Fibroblast of lung (primary cell): ENCODE data around the gene SERPINA10. TPM values are rescaled to one million over a fixed set of nuclear protein-coding genes. Genes with fewer than 3 reads are reported as not detected.

Source experiments
- DNase-seq, 2 donors: peaks; one replicate each; pipeline versions ENCODE4 v3.0.0 to v3.0.0-alpha.2; 2010; ENCODE audit warnings: low read depth in 2 of 2
- H2AFZ ChIP-seq: 2 replicates; pipeline ENCODE4 v1.5.1; 2012; ENCODE audit warnings: low read length, control low read depth, inconsistent platforms
- H3K27ac ChIP-seq: 2 replicates; pipeline ENCODE4 v1.5.1; 2011; ENCODE audit warnings: low read length, control low read depth; ENCODE audit not compliant: insufficient read depth
- H3K27me3 ChIP-seq: 2 replicates; pipeline ENCODE4 v1.5.1; 2011; ENCODE audit warnings: mild to moderate bottlenecking, low read length; ENCODE audit not compliant: control insufficient read depth, insufficient read depth
- H3K36me3 ChIP-seq: 2 replicates; pipeline ENCODE4 v1.5.1; 2011; ENCODE audit warnings: low read length; ENCODE audit not compliant: control insufficient read depth, insufficient read depth
- H3K4me1 ChIP-seq: 2 replicates; pipeline ENCODE4 v1.5.1; 2011; ENCODE audit warnings: low read length; ENCODE audit not compliant: control insufficient read depth, insufficient read depth; ENCODE audit errors: extremely low read depth
- H3K4me2 ChIP-seq: 2 replicates; pipeline ENCODE4 v1.5.1; 2011; ENCODE audit warnings: low read length, control low read depth; ENCODE audit not compliant: insufficient read depth; ENCODE audit errors: extremely low read depth
- H3K4me3 ChIP-seq, 4 experiments: fragments of 200-600 bp in 1 of 4; sonication (generic) in 1 of 4; replicated peaks in 1 of 4; 2 replicates each; pipeline ENCODE4 v1.5.1; 2011 to 2016; ENCODE audit warnings: low read length in 4 of 4, low read depth in 3 of 4, mild to moderate bottlenecking in 3 of 4, control low read depth in 2 of 4, inconsistent platforms in 1 of 4, mixed read lengths in 1 of 4; ENCODE audit not compliant: insufficient read depth in 1 of 4; ENCODE audit errors: control extremely low read depth in 1 of 4
- H3K79me2 ChIP-seq: 2 replicates; pipeline ENCODE4 v1.5.1; 2012; ENCODE audit warnings: mild to moderate bottlenecking, low read length, inconsistent platforms; ENCODE audit not compliant: control insufficient read depth, insufficient read depth
- H3K9ac ChIP-seq: 2 replicates; pipeline ENCODE4 v1.5.1; 2011; ENCODE audit warnings: mild to moderate bottlenecking, low read length, control low read depth; ENCODE audit not compliant: insufficient read depth
- H3K9me3 ChIP-seq: 2 replicates; pipeline ENCODE4 v1.5.1; 2012; ENCODE audit warnings: low read depth, low read length; ENCODE audit not compliant: control insufficient read depth, insufficient read depth
- H4K20me1 ChIP-seq: 2 replicates; pipeline ENCODE4 v1.5.1; 2011; ENCODE audit warnings: low read length; ENCODE audit not compliant: control insufficient read depth, insufficient read depth; ENCODE audit errors: extremely low read depth
- CTCF ChIP-seq, 2 donors: IDR thresholded peaks in 1 of 2; conservative IDR thresholded peaks in 1 of 2; 1 replicate in 1 of 2; 2 replicates in 1 of 2; pipeline ENCODE4 v1.5.1; 2011 to 2012; ENCODE audit warnings: low read length in 2 of 2, control low read depth in 1 of 2, inconsistent platforms in 1 of 2, low read depth in 1 of 2, mild to moderate bottlenecking in 1 of 2
- EZH2 ChIP-seq: IDR thresholded peaks from 2 replicates; pipeline ENCODE4 v1.5.1; 2012; ENCODE audit warnings: low read length, control low read depth, mild to moderate bottlenecking; ENCODE audit errors: missing control alignments
- polyA minus RNA-seq: library from RNA; depleted of rRNA, polyadenylated mRNA; stranded (reverse); fragments of >200 nt; gene quantifications from 2 replicates; pipeline ENCODE4 v1.2.3, GENCODE V29; 2011; ENCODE audit warnings: low replicate concordance
- polyA plus RNA-seq, 2 donors: library from polyadenylated mRNA; depleted of rRNA in 1 of 2; stranded (reverse) in 1 of 2; unstranded in 1 of 2; fragments of >200 nt; gene quantifications; 2 replicates each; pipeline ENCODE4 v1.2.1, GENCODE V29; 2011 to 2012; ENCODE audit warnings: missing spikeins in 1 of 2
- total RNA-seq: library from RNA; depleted of rRNA; stranded (reverse); fragments of >200 nt; gene quantifications from 2 replicates; pipeline ENCODE4 v1.2.1, GENCODE V29; 2014

SERPINA10 gene
- total RNA-seq: not detected in 2 replicates
- not detected in 2 replicates for polyA plus RNA-seq
- not detected in 2 replicates for polyA plus RNA-seq (2012)
- not detected in 2 replicates for polyA minus RNA-seq

- no peak within 1 kb of the TSS for H2AFZ ChIP-seq
These were observed at the start of gene SERPINA10 for GRCh38 chr14:94292872-94293577. Gene SERPINA10 (minus strand): TSS chr14:94293268. CDS start chr14:94290593, 2,675 bp downstream.

GRCh38 chr14:94342334-94342934, 49.4 kb upstream of the SERPINA10 start:
- H4K20me1 ChIP-seq: no peaks in the 10 kb centered on the region
- peak overlapping the region; percentile 29 for H2AFZ ChIP-seq
- peak overlapping the region; percentile 75 for H3K27ac ChIP-seq
- peak overlapping the region in 1 of 4 experiments; percentile 8 for H3K4me3 ChIP-seq
- no peaks in the 10 kb centered on the region for H3K79me2 ChIP-seq
- no peaks in the 10 kb centered on the region for H3K36me3 ChIP-seq
- H3K9me3 ChIP-seq: no peaks in the 10 kb centered on the region
- no peak overlapping the region for H3K9ac ChIP-seq
- peak; percentile 100 for DNase-seq
- TF ChIP-seq EZH2 (no peak), CTCF (conservative IDR thresholded peaks at IDR 0.05 in 1 of 2, IDR thresholded peaks at IDR 0.05 in 1 of 2; ENCODE audit: low read depth in 1 of 2, low read length in 2 of 2) (no peak)
- peaks cover 4% of the 10 kb centered on the region for H3K4me1 ChIP-seq
- H3K4me2 ChIP-seq: no peak overlapping the region
- no peaks in the 10 kb centered on the region for H3K27me3 ChIP-seq

More at GRCh38 chr14:94292872-94293577, at the start of gene SERPINA10:
- DNase-seq: no peak
- Histone ChIP-seq H3K4me3 (no peak within 1 kb of the TSS), H3K4me1 (no peaks in the 10 kb centered on the region), H3K9ac (no peak within 1 kb of the TSS), H3K9me3 (no peaks in the 10 kb centered on the region), H3K27ac (no peak within 1 kb of the TSS), H4K20me1 (no peaks in the 10 kb centered on the region), H3K4me2 (no peak within 1 kb of the TSS), H3K27me3 (no peaks in the 10 kb centered on the region), H3K79me2 (no peaks in the 10 kb centered on the region), H3K36me3 (no peaks in the 10 kb centered on the region)
- TF ChIP-seq EZH2: no peak
- no peak for TF ChIP-seq CTCF (conservative IDR thresholded peaks at IDR 0.05 in 1 of 2, IDR thresholded peaks at IDR 0.05 in 1 of 2; ENCODE audit: low read depth in 1 of 2, low read length in 2 of 2)

- no peak overlapping the region for H3K9ac ChIP-seq
- peak overlapping the region; percentile 75 for H3K27ac ChIP-seq
- H3K79me2 ChIP-seq: no peaks in the 10 kb centered on the region
- H3K27me3 ChIP-seq: no peaks in the 10 kb centered on the region
- H3K36me3 ChIP-seq: no peaks in the 10 kb centered on the region
- TF ChIP-seq CTCF (conservative IDR thresholded peaks at IDR 0.05 in 1 of 2, IDR thresholded peaks at IDR 0.05 in 1 of 2; ENCODE audit: low read depth in 1 of 2, low read length in 2 of 2): no peak
- H3K4me2 ChIP-seq: peak overlapping the region; percentile 68
- peak overlapping the region in 1 of 4 experiments; percentile 8 for H3K4me3 ChIP-seq
- peak overlapping the region; percentile 29 for H2AFZ ChIP-seq
- no peaks in the 10 kb centered on the region for H4K20me1 ChIP-seq
- peak in 1 of 2 donors; percentile 74 for DNase-seq
- peaks cover 4% of the 10 kb centered on the region for H3K4me1 ChIP-seq
- H3K9me3 ChIP-seq: no peaks in the 10 kb centered on the region
These were observed 48.7 kb upstream of the SERPINA10 start for GRCh38 chr14:94341656-94342333.
